Caco-2 (cell line): ENCODE measurements around the gene DAND5. TPM values are rescaled to one million over a fixed set of nuclear protein-coding genes. Genes with fewer than 3 reads are reported as not detected.

ENCODE experiments used
- BruUV-seq: library from RNA; stranded (reverse); fragments of 400-500 nt; replicated peaks from 2 replicates; lab custom pipeline; 2021; lab: Mats Ljungman, UMichigan
- CTCF ChIA-PET: fragments of 300-600 bp; sonication (Branson Sonifier 250); formaldehyde crosslinking; loops from one replicate; lab custom pipeline; 2022; ENCODE audit warnings: antibody characterized with exemption; lab: Charles Lee
- POLR2A ChIA-PET: fragments of 300-600 bp; sonication (Branson Sonifier 250); formaldehyde crosslinking; loops from one replicate; lab custom pipeline; 2022; ENCODE audit warnings: antibody characterized with exemption; lab: Charles Lee
- DNase-seq, 2 experiments: peaks; one replicate each; pipeline versions ENCODE4 v3.0.0 to v3.0.0-alpha.2; 2020 to 2022
- H3K27me3 ChIP-seq: replicated peaks from 2 replicates; pipeline ENCODE4 v1.6.0; 2011; ENCODE audit warnings: low read length; ENCODE audit not compliant: control insufficient read depth, insufficient read depth
- H3K36me3 ChIP-seq: 2 replicates; pipeline ENCODE4 v1.5.1; 2011; ENCODE audit warnings: low read length; ENCODE audit not compliant: control insufficient read depth, insufficient read depth
- H3K4me1 ChIP-seq: fragments of 250-450 bp; sonication (Bioruptor Pico); 2 replicates; pipeline ENCODE4 v1.5.1; 2020; ENCODE audit warnings: mild to moderate bottlenecking
- H3K4me3 ChIP-seq: 2 replicates; pipeline ENCODE4 v1.5.1; 2011; ENCODE audit warnings: low read depth, mild to moderate bottlenecking, control low read depth, low read length
- H3K9me3 ChIP-seq: fragments of 250-450 bp; sonication (Bioruptor Pico); 2 replicates; pipeline ENCODE4 v1.5.1; 2020; ENCODE audit warnings: mild to moderate bottlenecking, moderate library complexity
- H3K27ac Mint-ChIP-seq: one replicate; pipeline ENCODE4 v1.8.0; 2022; ENCODE audit warnings: mixed read lengths; ENCODE audit not compliant: unreplicated experiment
- H3K27me3 Mint-ChIP-seq: one replicate; pipeline ENCODE4 v1.8.0; 2022; ENCODE audit warnings: mixed read lengths; ENCODE audit not compliant: insufficient read depth, unreplicated experiment
- H3K36me3 Mint-ChIP-seq: one replicate; pipeline ENCODE4 v1.8.0; 2022; ENCODE audit warnings: mild to moderate bottlenecking, mixed read lengths; ENCODE audit not compliant: insufficient read depth, unreplicated experiment
- H3K4me1 Mint-ChIP-seq: one replicate; pipeline ENCODE4 v1.8.0; 2022; ENCODE audit warnings: low read depth, mixed read lengths; ENCODE audit not compliant: unreplicated experiment
- H3K4me3 Mint-ChIP-seq: one replicate; pipeline ENCODE4 v1.8.0; 2022; ENCODE audit warnings: mild to moderate bottlenecking, moderate library complexity, mixed read lengths; ENCODE audit not compliant: unreplicated experiment
- H3K9me3 Mint-ChIP-seq: one replicate; pipeline ENCODE4 v1.8.0; 2022; ENCODE audit warnings: mixed read lengths; ENCODE audit not compliant: unreplicated experiment
- intact Hi-C: fragments of 100-400 bp; cut with micrococcal nuclease; formaldehyde crosslinking; loops from one replicate; pipeline ENCODE4 v1.10.0; 2022; ENCODE audit not compliant: unreplicated experiment
- total RNA-seq: library from RNA; stranded (reverse); gene quantifications from 2 replicates; pipeline ENCODE4 v1.2.3, GENCODE V29; 2022
- TF ChIP-seq, protein P1 (sequence below), 2 experiments: fragments of 200-600 bp in 1 of 2; IDR thresholded peaks; 1 replicate in 1 of 2; 2 replicates in 1 of 2; pipeline versions ENCODE4 v1.5.1 to v1.8.0; 2011 to 2022; ENCODE audit warnings: antibody characterized with exemption in 1 of 2, control low read depth in 1 of 2, inconsistent platforms in 1 of 2, low read depth in 1 of 2, low read length in 1 of 2, mild to moderate bottlenecking in 1 of 2, moderate library complexity in 1 of 2; ENCODE audit not compliant: insufficient read depth in 1 of 2, severe bottlenecking in 1 of 2, unreplicated experiment in 1 of 2

The DAND5 gene
- total RNA-seq, 1 experiment from 2014 or later, result not detected

DNA sequence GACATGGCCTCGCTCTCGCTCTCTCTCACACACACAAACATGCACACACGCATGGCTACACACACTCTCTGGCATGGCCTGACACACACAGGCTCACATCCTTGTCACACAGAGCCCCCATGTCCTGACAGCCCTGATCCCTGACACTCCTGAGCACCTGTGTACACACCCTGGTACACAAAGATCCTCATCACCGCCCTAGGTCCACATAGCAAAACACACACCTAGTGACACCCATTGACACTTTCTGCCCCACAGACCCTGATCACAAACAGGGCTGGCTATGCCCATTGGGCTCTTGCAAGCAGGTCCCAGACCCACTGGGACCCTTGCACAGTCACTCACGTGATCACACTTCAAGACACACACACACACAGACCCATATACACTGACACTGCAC is 21.9 kb downstream of the DAND5 start:
- Histone ChIP-seq H3K4me1 (no peaks in the 10 kb centered on the region), H3K4me3 (no peak overlapping the region), H3K36me3 (no peaks in the 10 kb centered on the region), H3K9me3 (no peaks in the 10 kb centered on the region), H3K27me3 (peaks cover 2% of the 10 kb centered on the region; the same call in 1 of the 2 replicates)
- Mint-ChIP-seq H3K36me3 (peaks cover 6% of the 10 kb centered on the region), H3K4me3 (no peak overlapping the region), H3K27me3 (peaks cover 15% of the 10 kb centered on the region), H3K27ac (no peak overlapping the region), H3K9me3 (no peaks in the 10 kb centered on the region), H3K4me1 (no peaks in the 10 kb centered on the region)
- intact Hi-C loops, result no loop called here
- ChIA-PET CTCF (no interaction called here), POLR2A (no interaction called here)
- TF ChIP-seq, protein P1, sequence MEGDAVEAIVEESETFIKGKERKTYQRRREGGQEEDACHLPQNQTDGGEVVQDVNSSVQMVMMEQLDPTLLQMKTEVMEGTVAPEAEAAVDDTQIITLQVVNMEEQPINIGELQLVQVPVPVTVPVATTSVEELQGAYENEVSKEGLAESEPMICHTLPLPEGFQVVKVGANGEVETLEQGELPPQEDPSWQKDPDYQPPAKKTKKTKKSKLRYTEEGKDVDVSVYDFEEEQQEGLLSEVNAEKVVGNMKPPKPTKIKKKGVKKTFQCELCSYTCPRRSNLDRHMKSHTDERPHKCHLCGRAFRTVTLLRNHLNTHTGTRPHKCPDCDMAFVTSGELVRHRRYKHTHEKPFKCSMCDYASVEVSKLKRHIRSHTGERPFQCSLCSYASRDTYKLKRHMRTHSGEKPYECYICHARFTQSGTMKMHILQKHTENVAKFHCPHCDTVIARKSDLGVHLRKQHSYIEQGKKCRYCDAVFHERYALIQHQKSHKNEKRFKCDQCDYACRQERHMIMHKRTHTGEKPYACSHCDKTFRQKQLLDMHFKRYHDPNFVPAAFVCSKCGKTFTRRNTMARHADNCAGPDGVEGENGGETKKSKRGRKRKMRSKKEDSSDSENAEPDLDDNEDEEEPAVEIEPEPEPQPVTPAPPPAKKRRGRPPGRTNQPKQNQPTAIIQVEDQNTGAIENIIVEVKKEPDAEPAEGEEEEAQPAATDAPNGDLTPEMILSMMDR (IDR thresholded peaks at IDR 0.05; ENCODE audit: insufficient read depth in 1 of 2, low read depth in 1 of 2, low read length in 1 of 2, severe bottlenecking in 1 of 2, unreplicated experiment in 1 of 2), result no peak
- no TSS peak for BruUV-seq
- DNase-seq, result no peak

- TF ChIP-seq, protein P1 (IDR thresholded peaks at IDR 0.05; ENCODE audit: insufficient read depth in 1 of 2, low read depth in 1 of 2, low read length in 1 of 2, severe bottlenecking in 1 of 2, unreplicated experiment in 1 of 2), result no peak
- H3K9me3 Mint-ChIP-seq, result no peaks in the 10 kb centered on the region
- ChIA-PET POLR2A (no interaction called here), CTCF (interaction anchor here (0.6 kb wide), 2 partner anchors 67 to 91 kb away, joined by 3 read pairs; no protein-coding TSS in a partner anchor)
- H3K4me1 Mint-ChIP-seq, result no peaks in the 10 kb centered on the region
- no peak overlapping the region for H3K4me3 ChIP-seq
- peaks cover 2% of the 10 kb centered on the region; the same call in 1 of the 2 replicates for H3K27me3 ChIP-seq
- peaks cover 6% of the 10 kb centered on the region for H3K36me3 Mint-ChIP-seq
- H3K4me1 ChIP-seq, result no peaks in the 10 kb centered on the region
- no peaks in the 10 kb centered on the region for H3K36me3 ChIP-seq
- H3K27ac Mint-ChIP-seq, result no peak overlapping the region
- H3K9me3 ChIP-seq, result no peaks in the 10 kb centered on the region
- no peak overlapping the region for H3K4me3 Mint-ChIP-seq
- H3K27me3 Mint-ChIP-seq, result peaks cover 13% of the 10 kb centered on the region
- intact Hi-C loops, result no loop called here
- BruUV-seq, result no TSS peak
- no peak for DNase-seq
Measured at GRCh38 chr19:12992729-12993128, 23.4 kb downstream of the DAND5 start.

DNA sequence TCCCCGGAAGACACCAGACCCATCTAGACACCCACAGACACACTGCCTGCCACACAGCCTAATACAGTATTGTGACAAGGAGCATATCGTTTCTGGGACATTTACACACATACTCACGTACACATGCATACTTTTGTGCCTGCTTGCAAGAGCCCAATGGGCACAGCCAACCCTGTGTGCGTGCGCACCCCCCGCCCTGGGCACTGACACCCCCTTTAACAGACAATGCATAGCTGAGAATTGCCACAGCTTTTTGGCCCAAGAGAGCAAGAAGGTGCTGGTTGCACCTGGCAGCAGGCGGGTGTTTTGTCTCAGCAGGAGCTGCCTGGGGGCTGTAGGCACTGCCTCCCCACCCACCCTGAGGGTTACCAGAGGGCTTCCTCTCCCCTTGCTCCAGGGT is 24.2 kb downstream of the DAND5 start:
- POLR2A ChIA-PET, result no interaction called here
- TF ChIP-seq, protein P1 (IDR thresholded peaks at IDR 0.05; ENCODE audit: insufficient read depth in 1 of 2, low read depth in 1 of 2, low read length in 1 of 2, severe bottlenecking in 1 of 2, unreplicated experiment in 1 of 2), result no peak
- Histone ChIP-seq H3K9me3 (no peaks in the 10 kb centered on the region), H3K4me1 (no peaks in the 10 kb centered on the region), H3K36me3 (no peaks in the 10 kb centered on the region), H3K27me3 (peaks cover 2% of the 10 kb centered on the region; the same call in 1 of the 2 replicates), H3K4me3 (no peak overlapping the region)
- intact Hi-C loops, result no loop called here
- peaks cover 17% of the 10 kb centered on the region for H3K27me3 Mint-ChIP-seq
- H3K27ac Mint-ChIP-seq, result no peak overlapping the region
- no peaks in the 10 kb centered on the region for H3K4me1 Mint-ChIP-seq
- no TSS peak for BruUV-seq
- H3K9me3 Mint-ChIP-seq, result no peaks in the 10 kb centered on the region
- no peak overlapping the region for H3K4me3 Mint-ChIP-seq
- H3K36me3 Mint-ChIP-seq, result peaks cover 6% of the 10 kb centered on the region
- DNase-seq, result no peak
- CTCF ChIA-PET, result interaction anchor here (0.7 to 1.9 kb wide), 2 partner anchors 14 to 16 kb away, joined by 4 to 5 read pairs; no protein-coding TSS in a partner anchor
